ENCODE data around the gene DNAJC6. TPM values are rescaled to one million over a fixed set of nuclear protein-coding genes. Genes with fewer than 3 reads are reported as not detected.

The DNAJC6 gene
- polyA plus RNA-seq, 1 of the 3 experiments (the other 2 are of a cell fraction): 1.9 TPM

GRCh38 chr1:65355031-65355712, 45.8 kb downstream of the DNAJC6 start:
- no peak overlapping the region for H3K9ac ChIP-seq
- no peaks in the 10 kb centered on the region for H4K20me1 ChIP-seq (ENCODE audit: insufficient read depth)
- CTCF ChIA-PET: interaction anchor here (0.6 to 1.3 kb wide), 5 partner anchors 22 to 861 kb away, joined by 3 to 4 read pairs (median 3); no protein-coding TSS in a partner anchor
- no peaks in the 10 kb centered on the region for H3K9me2 ChIP-seq
- no peaks in the 10 kb centered on the region for H3K9me3 ChIP-seq
- H3K4me2 ChIP-seq: no peak overlapping the region
- DNase-seq: no peak
- TF ChIP-seq TCF12 (IDR thresholded peaks at IDR 0.05) (no peak), TEAD4 (IDR thresholded peaks at IDR 0.05; ENCODE audit: borderline replicate concordance, insufficient read depth) (no peak), RFX5 (IDR thresholded peaks at IDR 0.05; ENCODE audit: low read length) (no peak), SIN3A (IDR thresholded peaks at IDR 0.05; ENCODE audit: borderline replicate concordance, low read depth, low read length) (no peak), RAD21 (IDR thresholded peaks at IDR 0.05; ENCODE audit: low read length) (no peak), CTCF (IDR thresholded peaks at IDR 0.05) (no peak), SMC3 (IDR thresholded peaks at IDR 0.05; ENCODE audit: low read depth, low read length) (no peak), YY1 (IDR thresholded peaks at IDR 0.05; ENCODE audit: low read depth) (no peak), JUND (IDR thresholded peaks at IDR 0.05) (no peak), FOSL2 (IDR thresholded peaks at IDR 0.05; ENCODE audit: borderline replicate concordance, low read depth) (no peak), FOXJ3 (CRISPR knock-in tag; IDR thresholded peaks at IDR 0.05) (no peak), GATA2 (CRISPR knock-in tag; IDR thresholded peaks at IDR 0.05) (no peak), MXI1 (IDR thresholded peaks at IDR 0.05; ENCODE audit: low read depth, low read length) (no peak), CHD2 (IDR thresholded peaks at IDR 0.05; ENCODE audit: low read length, partially characterized antibody) (no peak)
- H3K4me3 ChIP-seq (ENCODE audit: low read depth in 2 of 2, low read length in 1 of 2): no peak overlapping the region
- WGBS (ENCODE audit: low lambda C conversion rate): 74% methylated on average over 7 of the region's 7 CpGs
- no peaks in the 10 kb centered on the region for H3F3A ChIP-seq (replicated peaks; ENCODE audit: insufficient read depth)
- POLR2A ChIA-PET: interaction anchor here (0.6 kb wide), 1 partner anchor 174 kb away, joined by 3 read pairs; no protein-coding TSS in a partner anchor
- peaks cover 0 to 4% of the 10 kb centered on the region in 2 experiments; a peak in 1 of 4 replicates for H3K4me1 ChIP-seq (ENCODE audit: control insufficient read depth in 1 of 2, insufficient read depth in 2 of 2, low read depth in 1 of 2, low read length in 1 of 2)
- H3K27ac ChIP-seq (ENCODE audit: low read depth in 2 of 2, low read length in 1 of 2): no peak overlapping the region
- no peak overlapping the region for H2AFZ ChIP-seq (ENCODE audit: low read depth)
- no peaks in the 10 kb centered on the region for H3K36me3 ChIP-seq (replicated peaks in 1 of 2; ENCODE audit: control insufficient read depth in 1 of 2, insufficient read depth in 2 of 2, low read length in 1 of 2)
- H3K27me3 ChIP-seq (ENCODE audit: insufficient read depth): no peaks in the 10 kb centered on the region
- H3K79me2 ChIP-seq (ENCODE audit: insufficient read depth): no peaks in the 10 kb centered on the region

GRCh38 chr1:65357291-65357960, 48.1 kb downstream of the DNAJC6 start:
- no peaks in the 10 kb centered on the region for H3K9me3 ChIP-seq
- H3K4me2 ChIP-seq: no peak overlapping the region
- no peak for DNase-seq
- H3K9ac ChIP-seq: no peak overlapping the region
- ChIA-PET CTCF (no interaction called here), POLR2A (no interaction called here)
- H3K27me3 ChIP-seq (ENCODE audit: insufficient read depth): no peaks in the 10 kb centered on the region
- WGBS (ENCODE audit: low lambda C conversion rate): 78% methylated on average over 6 of the region's 6 CpGs
- H2AFZ ChIP-seq (ENCODE audit: low read depth): no peak overlapping the region
- no peak overlapping the region for H3K27ac ChIP-seq (ENCODE audit: low read depth in 2 of 2, low read length in 1 of 2)
- no peaks in the 10 kb centered on the region for H3K9me2 ChIP-seq
- no peaks in the 10 kb centered on the region for H4K20me1 ChIP-seq (ENCODE audit: insufficient read depth)
- peaks cover 0 to 7% of the 10 kb centered on the region in 2 experiments; a peak in 1 of 4 replicates for H3K4me1 ChIP-seq (ENCODE audit: control insufficient read depth in 1 of 2, insufficient read depth in 2 of 2, low read depth in 1 of 2, low read length in 1 of 2)
- no peaks in the 10 kb centered on the region for H3K79me2 ChIP-seq (ENCODE audit: insufficient read depth)
- no peaks in the 10 kb centered on the region for H3F3A ChIP-seq (replicated peaks; ENCODE audit: insufficient read depth)
- H3K4me3 ChIP-seq (ENCODE audit: low read depth in 2 of 2, low read length in 1 of 2): no peak overlapping the region
- H3K36me3 ChIP-seq (replicated peaks in 1 of 2; ENCODE audit: control insufficient read depth in 1 of 2, insufficient read depth in 2 of 2, low read length in 1 of 2): no peaks in the 10 kb centered on the region
- TF ChIP-seq NFIC (IDR thresholded peaks at IDR 0.05; ENCODE audit: borderline replicate concordance): no peak
- no peak for TF ChIP-seq GABPA (IDR thresholded peaks at IDR 0.05; ENCODE audit: low read depth)
- no peak for TF ChIP-seq NRF1 (IDR thresholded peaks at IDR 0.05; ENCODE audit: low read depth, low read length)
- no peak for TF ChIP-seq MAX (IDR thresholded peaks at IDR 0.05; ENCODE audit: low read depth)
- TF ChIP-seq USF1 (IDR thresholded peaks at IDR 0.05; ENCODE audit: borderline replicate concordance, low read depth): no peak
- no peak for TF ChIP-seq MXI1 (IDR thresholded peaks at IDR 0.05; ENCODE audit: low read depth, low read length)
- no peak for TF ChIP-seq JUND (IDR thresholded peaks at IDR 0.05)
- TF ChIP-seq RCOR1 (IDR thresholded peaks at IDR 0.05; ENCODE audit: low read length): no peak
- no peak for TF ChIP-seq RXRA (IDR thresholded peaks at IDR 0.05; ENCODE audit: borderline replicate concordance, low read depth)
- no peak for TF ChIP-seq FOSL2 (IDR thresholded peaks at IDR 0.05; ENCODE audit: borderline replicate concordance, low read depth)
- no peak for TF ChIP-seq YY1 (IDR thresholded peaks at IDR 0.05; ENCODE audit: low read depth)
- no peak for TF ChIP-seq EZH2phosphoT487 (IDR thresholded peaks at IDR 0.05; ENCODE audit: borderline replicate concordance, low read depth)
- no peak for TF ChIP-seq CTCF (IDR thresholded peaks at IDR 0.05)
- no peak for TF ChIP-seq EP300 (IDR thresholded peaks at IDR 0.05; ENCODE audit: borderline replicate concordance in 1 of 2, low read depth in 1 of 2, low read length in 1 of 2)
